ENCODE results near the gene STAP2.

DNA sequence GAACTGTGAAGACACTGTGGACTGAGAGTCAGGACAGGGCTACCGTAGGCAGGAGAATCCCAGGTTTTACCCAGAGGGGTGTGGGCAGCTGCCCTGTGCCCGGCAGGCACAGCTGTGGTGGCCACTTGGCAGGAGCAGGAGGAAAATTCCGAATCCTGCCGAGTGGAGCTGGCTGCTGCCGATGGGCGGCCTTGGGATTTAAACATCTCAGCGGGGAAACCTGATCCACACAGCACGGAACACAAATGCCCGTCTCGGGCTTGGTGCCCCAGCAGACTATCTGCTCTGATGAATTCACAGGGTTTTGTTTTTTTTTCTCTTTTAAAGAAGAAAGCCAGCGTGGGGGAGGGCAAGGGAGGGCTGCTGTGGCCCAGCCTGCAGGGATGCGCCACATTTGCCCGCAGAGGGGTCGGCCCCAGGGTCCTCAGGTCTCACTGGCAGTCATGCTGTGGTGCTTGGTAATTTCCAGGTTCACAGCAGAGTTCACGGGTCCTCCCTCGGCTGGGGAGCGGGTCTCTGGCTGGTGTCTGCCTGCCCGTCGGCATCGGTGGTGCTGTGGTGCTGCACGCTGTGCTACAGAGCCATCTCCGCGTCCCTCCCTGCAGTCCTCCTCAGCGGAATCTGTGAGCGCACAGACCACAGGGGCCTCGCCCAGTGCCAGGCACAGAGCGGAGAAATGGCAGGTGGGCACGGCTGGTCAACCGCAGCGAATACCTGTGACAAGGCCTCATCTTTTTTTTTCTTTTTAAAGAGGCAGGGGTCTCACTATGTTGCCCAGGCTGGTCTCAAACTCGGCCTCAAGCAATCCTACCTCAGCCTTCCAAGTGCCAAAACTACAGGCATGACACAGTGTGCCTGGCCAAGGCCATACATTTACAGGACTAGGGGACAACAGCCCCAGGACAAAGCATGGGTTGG lies 32.9 kb upstream of the STAP2 start:
- TF ChIP-seq, protein P1, sequence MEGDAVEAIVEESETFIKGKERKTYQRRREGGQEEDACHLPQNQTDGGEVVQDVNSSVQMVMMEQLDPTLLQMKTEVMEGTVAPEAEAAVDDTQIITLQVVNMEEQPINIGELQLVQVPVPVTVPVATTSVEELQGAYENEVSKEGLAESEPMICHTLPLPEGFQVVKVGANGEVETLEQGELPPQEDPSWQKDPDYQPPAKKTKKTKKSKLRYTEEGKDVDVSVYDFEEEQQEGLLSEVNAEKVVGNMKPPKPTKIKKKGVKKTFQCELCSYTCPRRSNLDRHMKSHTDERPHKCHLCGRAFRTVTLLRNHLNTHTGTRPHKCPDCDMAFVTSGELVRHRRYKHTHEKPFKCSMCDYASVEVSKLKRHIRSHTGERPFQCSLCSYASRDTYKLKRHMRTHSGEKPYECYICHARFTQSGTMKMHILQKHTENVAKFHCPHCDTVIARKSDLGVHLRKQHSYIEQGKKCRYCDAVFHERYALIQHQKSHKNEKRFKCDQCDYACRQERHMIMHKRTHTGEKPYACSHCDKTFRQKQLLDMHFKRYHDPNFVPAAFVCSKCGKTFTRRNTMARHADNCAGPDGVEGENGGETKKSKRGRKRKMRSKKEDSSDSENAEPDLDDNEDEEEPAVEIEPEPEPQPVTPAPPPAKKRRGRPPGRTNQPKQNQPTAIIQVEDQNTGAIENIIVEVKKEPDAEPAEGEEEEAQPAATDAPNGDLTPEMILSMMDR (IDR thresholded peaks at IDR 0.05; ENCODE audit: low read length), result no peak
- no peak for TF ChIP-seq EZH2 (IDR thresholded peaks at IDR 0.05; ENCODE audit: borderline replicate concordance, low read length)
